Measurements from ENCODE around the gene FLCN. TPM values are rescaled to one million over a fixed set of nuclear protein-coding genes. Genes with fewer than 3 reads are reported as not detected.

FLCN gene
- polyA plus RNA-seq, 1 donor (not counting 4 experiments of a cell fraction or from before 2014, with no cell fraction given), result 12.5 TPM

GRCh38 chr17:17200831-17201230, 36.1 kb downstream of the FLCN start:
- no peak for TF ChIP-seq EZH2 (IDR thresholded peaks at IDR 0.05; ENCODE audit: low read length)
- no peak for TF ChIP-seq CTCF (optimal IDR thresholded peaks at IDR 0.05 in 1 of 3, IDR thresholded peaks at IDR 0.05 in 1 of 3, conservative IDR thresholded peaks at IDR 0.05 in 1 of 3; ENCODE audit: extremely low read depth in 1 of 3, insufficient read depth in 2 of 3, low read length in 3 of 3)
- DNase-seq (ENCODE audit: low read depth, low spot score) (no peak), FAIRE-seq (no peak)
- Histone ChIP-seq H3K27me3 (ENCODE audit: control insufficient read depth, extremely low read depth, insufficient read depth, low read length) (no peaks in the 10 kb centered on the region), H3K4me1 (ENCODE audit: control insufficient read depth, extremely low read depth, insufficient read depth, low read length) (peaks cover 19% of the 10 kb centered on the region), H3K79me2 (ENCODE audit: control insufficient read depth, insufficient read depth, low read length) (no peaks in the 10 kb centered on the region), H2AFZ (ENCODE audit: control insufficient read depth, low read length) (no peak overlapping the region), H4K20me1 (ENCODE audit: control insufficient read depth, extremely low read depth, insufficient read depth, low read length) (no peaks in the 10 kb centered on the region), H3K4me2 (ENCODE audit: control insufficient read depth, extremely low read depth, insufficient read depth, low read depth, low read length) (no peak overlapping the region), H3K9me3 (ENCODE audit: control insufficient read depth, low read depth, low read length) (no peaks in the 10 kb centered on the region), H3K36me3 (ENCODE audit: control insufficient read depth in 2 of 2, extremely low read depth in 1 of 2, insufficient read depth in 2 of 2, low read length in 2 of 2) (peaks cover 0 to 1% of the 10 kb centered on the region in 2 experiments), H3K9ac (ENCODE audit: control insufficient read depth, extremely low read depth, insufficient read depth, low read length) (no peak overlapping the region), H3K9me1 (ENCODE audit: control insufficient read depth, extremely low read depth, insufficient read depth, low read length) (no peaks in the 10 kb centered on the region), H3K4me3 (ENCODE audit: control insufficient read depth in 2 of 3, extremely low read depth in 1 of 3, insufficient read depth in 2 of 3, low read depth in 1 of 3, low read length in 3 of 3) (no peak overlapping the region), H3K27ac (ENCODE audit: control insufficient read depth, insufficient read depth, low read length) (no peak overlapping the region)
- dilution Hi-C loops (cut with MboI; ENCODE audit: extremely low pct_ligation_motif_present, low sequenced_read_pairs), result no loop called here

GRCh38 chr17:17200311-17200710, 36.7 kb downstream of the FLCN start:
- Histone ChIP-seq H3K9me1 (ENCODE audit: control insufficient read depth, extremely low read depth, insufficient read depth, low read length) (no peaks in the 10 kb centered on the region), H2AFZ (ENCODE audit: control insufficient read depth, low read length) (no peak overlapping the region), H3K27ac (ENCODE audit: control insufficient read depth, insufficient read depth, low read length) (no peak overlapping the region), H3K9me3 (ENCODE audit: control insufficient read depth, low read depth, low read length) (no peaks in the 10 kb centered on the region), H3K79me2 (ENCODE audit: control insufficient read depth, insufficient read depth, low read length) (no peaks in the 10 kb centered on the region), H3K36me3 (ENCODE audit: control insufficient read depth in 2 of 2, extremely low read depth in 1 of 2, insufficient read depth in 2 of 2, low read length in 2 of 2) (peaks cover 0 to 1% of the 10 kb centered on the region in 2 experiments), H4K20me1 (ENCODE audit: control insufficient read depth, extremely low read depth, insufficient read depth, low read length) (no peaks in the 10 kb centered on the region), H3K27me3 (ENCODE audit: control insufficient read depth, extremely low read depth, insufficient read depth, low read length) (no peaks in the 10 kb centered on the region), H3K4me2 (ENCODE audit: control insufficient read depth, extremely low read depth, insufficient read depth, low read depth, low read length) (no peak overlapping the region), H3K9ac (ENCODE audit: control insufficient read depth, extremely low read depth, insufficient read depth, low read length) (no peak overlapping the region), H3K4me3 (ENCODE audit: control insufficient read depth in 2 of 3, extremely low read depth in 1 of 3, insufficient read depth in 2 of 3, low read depth in 1 of 3, low read length in 3 of 3) (no peak overlapping the region), H3K4me1 (ENCODE audit: control insufficient read depth, extremely low read depth, insufficient read depth, low read length) (peaks cover 19% of the 10 kb centered on the region)
- FAIRE-seq (no peak), DNase-seq (ENCODE audit: low read depth, low spot score) (no peak)
- TF ChIP-seq CTCF (optimal IDR thresholded peaks at IDR 0.05 in 1 of 3, IDR thresholded peaks at IDR 0.05 in 1 of 3, conservative IDR thresholded peaks at IDR 0.05 in 1 of 3; ENCODE audit: extremely low read depth in 1 of 3, insufficient read depth in 2 of 3, low read length in 3 of 3), result no peak
- no peak for TF ChIP-seq EZH2 (IDR thresholded peaks at IDR 0.05; ENCODE audit: low read length)
- dilution Hi-C loops (cut with MboI; ENCODE audit: extremely low pct_ligation_motif_present, low sequenced_read_pairs), result no loop called here

All from keratinocyte (primary cell).